ENCODE measurements around the gene ZNF75A. TPM values are rescaled to one million over a fixed set of nuclear protein-coding genes. Genes with fewer than 3 reads are reported as not detected.
A peak's percentile ranks its signal among the peaks of the same experiment; 100 is the strongest.

Gene ZNF75A
- total RNA-seq, 4 donors from 2014 or later = 36.5 to 61.5 (median 45.7) TPM

DNA sequence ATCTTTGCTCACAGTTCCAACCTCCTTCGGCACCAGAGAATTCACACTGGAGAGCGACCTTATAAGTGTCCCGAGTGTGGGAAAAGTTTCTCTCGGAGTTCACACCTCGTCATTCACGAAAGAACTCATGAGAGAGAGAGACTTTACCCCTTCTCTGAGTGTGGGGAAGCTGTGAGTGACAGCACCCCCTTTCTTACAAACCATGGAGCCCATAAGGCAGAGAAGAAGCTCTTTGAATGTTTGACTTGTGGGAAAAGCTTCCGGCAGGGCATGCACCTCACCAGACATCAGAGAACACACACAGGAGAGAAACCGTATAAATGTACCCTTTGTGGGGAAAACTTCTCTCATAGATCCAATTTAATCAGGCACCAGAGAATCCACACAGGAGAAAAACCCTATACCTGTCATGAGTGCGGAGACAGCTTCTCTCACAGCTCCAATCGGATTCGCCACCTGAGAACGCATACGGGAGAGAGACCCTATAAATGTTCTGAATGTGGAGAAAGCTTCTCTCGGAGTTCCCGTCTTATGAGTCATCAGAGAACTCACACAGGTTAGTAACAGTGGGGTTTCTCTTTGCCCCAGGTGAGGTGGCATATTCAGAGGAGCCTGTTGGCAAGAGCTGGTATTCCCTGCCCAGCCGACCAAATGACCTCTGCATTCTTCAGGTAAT is 15.2 kb upstream of the ZNF75A start:
- no peaks in the 10 kb centered on the region for H3K9me3 ChIP-seq
- H3K36me3 ChIP-seq = peaks cover 43 to 48% of the 10 kb centered on the region in 2 donors
- no peak for TF ChIP-seq POLR2A (IDR thresholded peaks at IDR 0.05)
- TF ChIP-seq, protein P1, sequence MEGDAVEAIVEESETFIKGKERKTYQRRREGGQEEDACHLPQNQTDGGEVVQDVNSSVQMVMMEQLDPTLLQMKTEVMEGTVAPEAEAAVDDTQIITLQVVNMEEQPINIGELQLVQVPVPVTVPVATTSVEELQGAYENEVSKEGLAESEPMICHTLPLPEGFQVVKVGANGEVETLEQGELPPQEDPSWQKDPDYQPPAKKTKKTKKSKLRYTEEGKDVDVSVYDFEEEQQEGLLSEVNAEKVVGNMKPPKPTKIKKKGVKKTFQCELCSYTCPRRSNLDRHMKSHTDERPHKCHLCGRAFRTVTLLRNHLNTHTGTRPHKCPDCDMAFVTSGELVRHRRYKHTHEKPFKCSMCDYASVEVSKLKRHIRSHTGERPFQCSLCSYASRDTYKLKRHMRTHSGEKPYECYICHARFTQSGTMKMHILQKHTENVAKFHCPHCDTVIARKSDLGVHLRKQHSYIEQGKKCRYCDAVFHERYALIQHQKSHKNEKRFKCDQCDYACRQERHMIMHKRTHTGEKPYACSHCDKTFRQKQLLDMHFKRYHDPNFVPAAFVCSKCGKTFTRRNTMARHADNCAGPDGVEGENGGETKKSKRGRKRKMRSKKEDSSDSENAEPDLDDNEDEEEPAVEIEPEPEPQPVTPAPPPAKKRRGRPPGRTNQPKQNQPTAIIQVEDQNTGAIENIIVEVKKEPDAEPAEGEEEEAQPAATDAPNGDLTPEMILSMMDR (IDR thresholded peaks at IDR 0.05) = no peak
- WGBS, 2 donors = 95 to 96% methylated on average over 16 of the region's 16 CpGs
- H3K27ac ChIP-seq = no peak overlapping the region
- intact Hi-C loops (cut with DNase I) = loop anchor here (10.0 kb wide), 1 partner anchor 55 kb away; the partner anchor contains the start of gene ZNF200
- no peak for DNase-seq
- H3K4me1 ChIP-seq = peaks cover 1 to 6% of the 10 kb centered on the region in 2 donors
- no peaks in the 10 kb centered on the region for H3K27me3 ChIP-seq
- H3K4me3 ChIP-seq (replicated peaks in 1 of 3) = no peak overlapping the region

DNA sequence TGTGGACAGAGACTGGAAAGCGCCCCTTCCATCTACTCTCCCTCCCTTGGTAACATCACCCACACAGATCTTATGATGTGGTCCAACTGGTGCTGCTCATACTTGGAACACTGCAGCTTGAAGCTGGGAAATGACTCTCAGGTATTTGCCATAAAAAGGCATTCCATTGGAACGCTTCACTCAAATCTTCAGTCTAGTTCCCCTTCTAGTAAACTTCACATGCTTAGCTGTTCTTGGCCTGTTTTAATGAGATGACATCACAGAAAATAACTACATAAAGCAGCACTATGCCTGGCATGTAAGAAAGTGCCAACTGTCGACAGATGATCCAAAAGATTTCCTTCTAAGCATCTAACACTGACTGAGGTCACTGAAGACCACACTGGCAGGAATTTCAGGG is 12.7 kb upstream of the ZNF75A start:
- Histone ChIP-seq H3K27me3 (no peaks in the 10 kb centered on the region), H3K36me3 (peaks cover 35 to 36% of the 10 kb centered on the region in 2 donors), H3K27ac (no peak overlapping the region), H3K4me3 (replicated peaks in 1 of 3) (no peak overlapping the region), H3K4me1 (no peaks in the 10 kb centered on the region), H3K9me3 (no peaks in the 10 kb centered on the region)
- DNase-seq = no peak
- intact Hi-C loops (cut with DNase I) = no loop called here
- TF ChIP-seq, protein P1 (IDR thresholded peaks at IDR 0.05) = no peak
- no peak for TF ChIP-seq POLR2A (IDR thresholded peaks at IDR 0.05)
- 96 to 98% methylated on average over 3 of the region's 3 CpGs for WGBS, 2 donors

DNA sequence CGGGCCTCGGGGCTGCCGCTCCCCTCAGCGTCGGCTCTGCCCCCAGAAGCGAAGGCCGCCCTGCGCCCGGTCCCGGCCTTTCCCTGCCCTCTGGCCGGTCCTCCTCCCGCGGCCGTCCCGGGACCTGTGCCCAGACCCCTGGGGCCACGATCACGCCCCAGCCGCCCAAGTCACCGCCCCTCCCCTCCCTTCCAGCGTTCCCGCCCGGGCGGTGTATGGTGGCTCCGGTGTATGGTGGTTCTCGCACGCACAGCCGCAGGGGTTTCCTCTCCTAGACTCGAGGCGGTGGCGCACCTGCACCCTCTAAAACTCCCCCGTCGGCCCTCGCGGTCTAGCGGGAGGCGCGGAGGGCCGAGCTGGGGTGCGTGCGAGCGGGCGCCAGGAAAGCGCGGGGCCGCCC is 10.1 kb upstream of the ZNF75A start:
- DNase-seq = no peak
- Histone ChIP-seq H3K9me3 (no peaks in the 10 kb centered on the region), H3K4me1 (no peaks in the 10 kb centered on the region), H3K36me3 (peaks cover 15 to 19% of the 10 kb centered on the region in 2 donors), H3K27ac (no peak overlapping the region), H3K4me3 (replicated peaks in 1 of 3) (no peak overlapping the region), H3K27me3 (no peaks in the 10 kb centered on the region)
- intact Hi-C loops (cut with DNase I) = no loop called here
- TF ChIP-seq POLR2A (IDR thresholded peaks at IDR 0.05) = no peak
- TF ChIP-seq, protein P1 (IDR thresholded peaks at IDR 0.05) = no peak
- WGBS, 2 donors = 39 to 51% methylated on average over 28 to 45 of the region's 45 CpGs

DNA sequence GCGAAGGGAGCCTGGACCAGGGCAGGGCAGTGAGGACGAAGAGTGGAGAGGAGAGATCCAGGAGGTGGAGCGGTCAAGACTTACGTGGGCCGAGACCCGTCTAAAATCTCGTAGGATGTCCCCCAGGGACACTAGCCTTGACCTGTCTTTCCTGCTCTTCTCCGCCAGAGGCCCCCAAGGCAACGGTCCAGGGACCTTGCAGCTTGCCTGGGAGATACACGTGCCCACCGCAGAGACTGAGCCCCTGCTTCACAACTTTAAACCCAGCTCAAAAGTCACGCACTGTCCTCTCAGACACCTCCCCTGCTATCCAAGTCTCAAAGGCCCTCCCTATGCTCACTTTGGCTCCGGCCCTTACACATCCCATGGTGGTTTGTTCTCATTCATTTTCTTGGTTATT is 9.5 kb upstream of the ZNF75A start:
- no peak for TF ChIP-seq POLR2A (IDR thresholded peaks at IDR 0.05)
- TF ChIP-seq, protein P1 (IDR thresholded peaks at IDR 0.05) = no peak
- WGBS, 2 donors = 76 to 79% methylated on average over 13 of the region's 13 CpGs

DNA sequence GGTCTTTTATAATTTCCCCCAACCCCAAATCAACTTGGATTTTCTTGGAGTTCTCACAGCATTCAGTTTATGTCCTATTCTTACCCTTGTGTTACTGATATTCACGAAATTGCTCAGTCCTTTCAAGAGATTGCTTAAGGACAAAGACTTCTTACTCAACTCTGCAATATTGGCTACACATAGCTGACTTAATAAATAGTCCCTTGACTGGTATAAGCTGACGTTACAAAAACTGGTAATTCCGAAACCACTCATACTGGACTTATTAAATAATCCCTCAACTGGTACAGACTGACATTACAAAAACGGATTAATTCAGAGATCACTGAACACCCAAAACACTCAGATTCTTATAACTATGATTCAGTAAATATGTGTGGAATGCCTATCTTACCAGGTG is 927 bp upstream of the ZNF75A start:
- no peaks in the 10 kb centered on the region for H3K9me3 ChIP-seq

More for the DNA sequence above, 9.5 kb upstream of the ZNF75A start:
- Histone ChIP-seq H3K27ac (no peak overlapping the region), H3K4me1 (no peaks in the 10 kb centered on the region), H3K9me3 (no peaks in the 10 kb centered on the region), H3K4me3 (replicated peaks in 1 of 3) (no peak overlapping the region), H3K27me3 (no peaks in the 10 kb centered on the region), H3K36me3 (peaks cover 9 to 13% of the 10 kb centered on the region in 2 donors)
- intact Hi-C loops (cut with DNase I) = no loop called here
- DNase-seq = no peak

More for the DNA sequence above, 927 bp upstream of the ZNF75A start:
- no peak for DNase-seq
- Histone ChIP-seq H3K36me3 (peaks cover 14 to 16% of the 10 kb centered on the region in 2 donors), H3K27ac (no peak overlapping the region), H3K4me1 (peaks cover 9 to 12% of the 10 kb centered on the region in 2 donors), H3K4me3 (replicated peaks in 1 of 3) (peak overlapping the region in 2 of 3 donors; percentile 59 to 66), H3K27me3 (no peaks in the 10 kb centered on the region)
- intact Hi-C loops (cut with DNase I) = no loop called here
- no peak for TF ChIP-seq POLR2A (IDR thresholded peaks at IDR 0.05)
- TF ChIP-seq, protein P1 (IDR thresholded peaks at IDR 0.05) = no peak
- 66 to 77% methylated on average over 4 of the region's 4 CpGs for WGBS, 2 donors

Data from thyroid gland (tissue), 4 donors.